ENCODE results near the gene TSPAN9. TPM values are rescaled to one million over a fixed set of nuclear protein-coding genes. Genes with fewer than 3 reads are reported as not detected.

The TSPAN9 gene
- total RNA-seq, 3 donors from 2014 or later (not counting 1 experiment from before 2014, with no cell fraction given), result 0.86 to 1.6 (median 1.1) TPM

DNA sequence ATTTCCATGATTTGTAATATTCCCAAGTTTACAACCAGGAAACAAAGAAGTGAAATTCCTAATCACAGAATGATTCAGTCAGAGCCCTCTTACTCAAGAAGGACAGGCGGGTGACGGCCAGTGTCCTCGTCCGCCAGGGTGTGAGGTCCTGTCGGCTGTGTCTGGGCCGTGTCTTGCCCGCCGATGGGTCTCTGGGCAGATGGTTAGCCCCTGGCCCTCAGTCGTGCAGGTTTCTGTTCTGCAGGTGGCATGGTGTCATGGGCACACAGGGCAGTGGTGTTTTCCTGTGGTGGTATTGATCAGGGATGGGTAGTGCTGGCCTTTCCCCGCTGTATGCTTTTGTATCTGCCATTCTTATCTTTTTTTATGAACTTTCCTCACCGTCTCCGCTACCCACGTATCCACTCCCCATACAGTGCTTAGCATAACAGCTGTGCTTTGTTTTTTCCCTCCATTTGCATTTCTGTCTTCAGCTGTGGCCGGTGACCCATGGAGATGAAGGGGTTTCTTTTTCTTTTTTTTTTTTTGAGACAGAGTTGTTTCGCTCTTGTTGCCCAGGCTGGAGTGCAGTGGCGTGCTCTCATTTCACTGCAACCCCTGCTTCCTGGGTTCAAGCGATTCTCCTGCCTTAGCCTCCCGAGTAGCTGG lies 100.7 kb downstream of the TSPAN9 start:
- Mint-ChIP-seq H3K9me3 (no peaks in the 10 kb centered on the region), H3K4me3 (no peak overlapping the region), H3K4me1 (no peaks in the 10 kb centered on the region), H3K27me3 (ENCODE audit: low read depth in 2 of 2) (peaks cover 3 to 20% of the 10 kb centered on the region in 2 donors), H3K36me3 (no peaks in the 10 kb centered on the region), H3K27ac (no peak overlapping the region)
- TF ChIP-seq, protein P1, sequence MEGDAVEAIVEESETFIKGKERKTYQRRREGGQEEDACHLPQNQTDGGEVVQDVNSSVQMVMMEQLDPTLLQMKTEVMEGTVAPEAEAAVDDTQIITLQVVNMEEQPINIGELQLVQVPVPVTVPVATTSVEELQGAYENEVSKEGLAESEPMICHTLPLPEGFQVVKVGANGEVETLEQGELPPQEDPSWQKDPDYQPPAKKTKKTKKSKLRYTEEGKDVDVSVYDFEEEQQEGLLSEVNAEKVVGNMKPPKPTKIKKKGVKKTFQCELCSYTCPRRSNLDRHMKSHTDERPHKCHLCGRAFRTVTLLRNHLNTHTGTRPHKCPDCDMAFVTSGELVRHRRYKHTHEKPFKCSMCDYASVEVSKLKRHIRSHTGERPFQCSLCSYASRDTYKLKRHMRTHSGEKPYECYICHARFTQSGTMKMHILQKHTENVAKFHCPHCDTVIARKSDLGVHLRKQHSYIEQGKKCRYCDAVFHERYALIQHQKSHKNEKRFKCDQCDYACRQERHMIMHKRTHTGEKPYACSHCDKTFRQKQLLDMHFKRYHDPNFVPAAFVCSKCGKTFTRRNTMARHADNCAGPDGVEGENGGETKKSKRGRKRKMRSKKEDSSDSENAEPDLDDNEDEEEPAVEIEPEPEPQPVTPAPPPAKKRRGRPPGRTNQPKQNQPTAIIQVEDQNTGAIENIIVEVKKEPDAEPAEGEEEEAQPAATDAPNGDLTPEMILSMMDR (IDR thresholded peaks at IDR 0.05), result no peak
- ATAC-seq (no peak), DNase-seq (no peak)
- no peak overlapping the region for H3K4me3 ChIP-seq (ENCODE audit: low read length)
- no peaks in the 10 kb centered on the region for H3K4me1 ChIP-seq (ENCODE audit: control insufficient read depth, insufficient read depth, low read length)
- no peaks in the 10 kb centered on the region for H3K36me3 ChIP-seq (ENCODE audit: control insufficient read depth, insufficient read depth, low read length)
- H3K27ac ChIP-seq (ENCODE audit: low read length), result no peak overlapping the region
- WGBS (ENCODE audit: insufficient coverage), result 72% methylated on average over 17 of the region's 18 CpGs
- intact Hi-C loops (cut with micrococcal nuclease), result no loop called here
- no peaks in the 10 kb centered on the region for H3K27me3 ChIP-seq (ENCODE audit: control insufficient read depth, insufficient read depth, low read length)
- H3K9me3 ChIP-seq (ENCODE audit: control insufficient read depth, insufficient read depth, low read length), result no peaks in the 10 kb centered on the region

DNA sequence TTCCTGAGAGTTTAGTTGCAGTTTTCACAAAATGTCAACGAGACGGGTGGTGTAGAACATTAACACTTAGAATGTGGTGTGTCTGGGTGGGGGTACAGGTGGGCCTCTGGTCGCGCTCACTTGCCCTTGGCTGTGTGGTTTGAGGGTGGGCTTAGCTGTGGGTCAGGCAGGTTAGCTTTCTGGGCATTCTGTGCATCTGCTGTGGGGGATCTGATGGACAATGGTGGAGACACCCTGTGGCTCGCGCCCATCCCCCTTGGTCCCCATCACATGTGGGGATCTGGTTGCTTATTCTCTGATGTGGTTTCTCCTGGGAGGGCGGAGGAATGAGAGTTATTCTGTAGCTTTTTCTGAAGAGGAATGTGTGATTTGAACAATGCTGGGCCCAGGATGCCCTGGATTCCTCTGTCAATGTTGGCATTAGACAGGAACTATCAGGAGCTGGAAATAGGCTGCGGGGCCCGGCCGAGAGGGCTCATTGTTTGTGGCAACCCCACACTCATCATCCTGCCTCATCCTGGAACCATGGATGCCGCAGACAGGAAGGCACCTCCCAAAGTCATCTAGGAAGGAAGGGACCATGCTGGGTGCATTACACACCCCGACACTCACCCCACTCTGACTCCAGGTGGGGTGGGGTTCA lies 101.6 kb downstream of the TSPAN9 start:
- Mint-ChIP-seq H3K27ac (no peak overlapping the region), H3K4me3 (no peak overlapping the region), H3K36me3 (no peaks in the 10 kb centered on the region), H3K27me3 (ENCODE audit: low read depth in 2 of 2) (peaks cover 0 to 20% of the 10 kb centered on the region in 2 donors), H3K4me1 (no peaks in the 10 kb centered on the region), H3K9me3 (no peaks in the 10 kb centered on the region)
- no peak for ATAC-seq
- Histone ChIP-seq H3K36me3 (ENCODE audit: control insufficient read depth, insufficient read depth, low read length) (no peaks in the 10 kb centered on the region), H3K9me3 (ENCODE audit: control insufficient read depth, insufficient read depth, low read length) (no peaks in the 10 kb centered on the region), H3K27ac (ENCODE audit: low read length) (no peak overlapping the region), H3K4me3 (ENCODE audit: low read length) (no peak overlapping the region), H3K27me3 (ENCODE audit: control insufficient read depth, insufficient read depth, low read length) (no peaks in the 10 kb centered on the region), H3K4me1 (ENCODE audit: control insufficient read depth, insufficient read depth, low read length) (no peaks in the 10 kb centered on the region)
- TF ChIP-seq, protein P1 (IDR thresholded peaks at IDR 0.05), result no peak
- DNase-seq, result no peak
- intact Hi-C loops (cut with micrococcal nuclease), result no loop called here
- 60% methylated on average over 12 of the region's 12 CpGs for WGBS (ENCODE audit: insufficient coverage)

DNA sequence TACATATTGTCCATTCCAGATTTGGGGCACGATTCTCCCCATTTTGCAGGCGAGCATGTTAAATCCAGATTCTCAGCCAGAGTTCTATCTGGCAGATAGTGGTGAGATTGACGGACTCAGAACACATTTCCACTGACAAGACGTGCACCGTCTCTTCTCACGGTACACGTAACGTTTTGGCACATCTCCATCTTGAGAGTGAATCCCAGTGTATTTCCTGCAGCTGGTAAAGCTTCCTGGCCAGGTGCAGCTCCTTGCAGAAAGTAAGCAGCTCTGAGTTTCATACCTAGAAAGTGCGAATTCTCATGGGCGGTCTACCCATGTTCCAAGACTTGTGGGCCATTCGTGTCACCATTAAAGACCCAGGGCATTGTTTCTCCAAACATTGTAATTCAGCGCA lies 102.6 kb downstream of the TSPAN9 start:
- H3K9me3 ChIP-seq (ENCODE audit: control insufficient read depth, insufficient read depth, low read length), result no peaks in the 10 kb centered on the region
- TF ChIP-seq, protein P1 (IDR thresholded peaks at IDR 0.05), result no peak

More for the DNA sequence above, 102.6 kb downstream of the TSPAN9 start:
- no peak overlapping the region for H3K27ac ChIP-seq (ENCODE audit: low read length)
- peaks cover 3 to 29% of the 10 kb centered on the region in 2 donors for H3K27me3 Mint-ChIP-seq (ENCODE audit: low read depth in 2 of 2)
- H3K4me1 ChIP-seq (ENCODE audit: control insufficient read depth, insufficient read depth, low read length), result no peaks in the 10 kb centered on the region
- intact Hi-C loops (cut with micrococcal nuclease), result no loop called here
- H3K27ac Mint-ChIP-seq, result no peak overlapping the region
- no peaks in the 10 kb centered on the region for H3K27me3 ChIP-seq (ENCODE audit: control insufficient read depth, insufficient read depth, low read length)
- H3K9me3 Mint-ChIP-seq, result no peaks in the 10 kb centered on the region
- 47% methylated on average over 12 of the region's 12 CpGs for WGBS (ENCODE audit: insufficient coverage)
- no peaks in the 10 kb centered on the region for H3K36me3 ChIP-seq (ENCODE audit: control insufficient read depth, insufficient read depth, low read length)
- no peak overlapping the region for H3K4me3 Mint-ChIP-seq
- H3K4me3 ChIP-seq (ENCODE audit: low read length), result no peak overlapping the region
- no peak for DNase-seq
- no peaks in the 10 kb centered on the region for H3K36me3 Mint-ChIP-seq
- no peak for ATAC-seq
- no peaks in the 10 kb centered on the region for H3K4me1 Mint-ChIP-seq

Data from natural killer cell (primary cell).